ENCODE data around the gene PMPCB.
"Not testable (repeated sequence)": the region's sequence is repeated elsewhere in the genome, so short reads cannot be mapped to it uniquely, and the experiment has no call there.

The PMPCB gene, protein sequence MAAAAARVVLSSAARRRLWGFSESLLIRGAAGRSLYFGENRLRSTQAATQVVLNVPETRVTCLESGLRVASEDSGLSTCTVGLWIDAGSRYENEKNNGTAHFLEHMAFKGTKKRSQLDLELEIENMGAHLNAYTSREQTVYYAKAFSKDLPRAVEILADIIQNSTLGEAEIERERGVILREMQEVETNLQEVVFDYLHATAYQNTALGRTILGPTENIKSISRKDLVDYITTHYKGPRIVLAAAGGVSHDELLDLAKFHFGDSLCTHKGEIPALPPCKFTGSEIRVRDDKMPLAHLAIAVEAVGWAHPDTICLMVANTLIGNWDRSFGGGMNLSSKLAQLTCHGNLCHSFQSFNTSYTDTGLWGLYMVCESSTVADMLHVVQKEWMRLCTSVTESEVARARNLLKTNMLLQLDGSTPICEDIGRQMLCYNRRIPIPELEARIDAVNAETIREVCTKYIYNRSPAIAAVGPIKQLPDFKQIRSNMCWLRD

DNA sequence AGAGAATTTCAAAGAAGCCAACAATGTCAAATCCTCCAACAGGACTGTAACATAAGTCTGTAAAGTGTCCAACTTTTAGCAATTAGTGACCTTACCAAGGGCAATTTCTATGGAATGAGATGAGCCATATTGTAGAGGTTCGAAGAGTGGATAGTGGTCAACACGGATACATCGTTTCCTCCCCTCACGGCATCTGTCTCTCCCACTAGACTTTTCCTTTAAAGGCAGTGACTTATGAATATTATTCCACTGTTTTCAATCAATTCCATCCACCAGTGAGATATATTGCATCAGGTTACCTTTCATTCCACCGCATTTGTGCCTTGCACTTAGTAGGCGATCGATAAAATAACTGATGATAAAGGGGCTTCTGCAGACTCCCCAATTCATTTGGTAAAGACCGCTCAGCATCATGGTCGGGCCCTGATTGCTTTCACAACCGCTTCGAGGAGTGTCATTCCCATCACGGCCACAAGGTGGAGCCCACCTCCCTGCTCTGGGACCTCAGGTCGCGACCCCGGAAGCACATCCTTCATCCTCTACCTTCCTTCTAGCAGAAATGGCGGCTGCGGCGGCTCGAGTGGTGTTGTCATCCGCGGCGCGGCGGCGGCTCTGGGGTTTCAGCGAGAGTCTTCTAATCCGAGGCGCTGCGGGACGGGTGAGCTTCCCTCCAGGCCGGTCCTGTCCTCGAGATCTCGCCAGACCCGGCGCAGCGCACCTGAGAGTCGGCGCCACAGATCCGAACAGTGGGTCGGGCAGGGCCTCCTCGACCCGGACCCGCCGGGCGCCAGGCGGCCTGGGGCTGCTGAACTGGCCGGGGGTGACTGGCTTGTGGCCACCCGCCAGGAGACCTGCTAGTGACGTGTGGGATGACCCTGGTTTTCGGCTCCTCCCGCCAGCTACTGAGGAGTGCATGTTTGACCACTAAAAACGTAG is at the start of gene PMPCB:
Gene PMPCB (plus strand): TSS at position 535 of the 936 bp plus-strand sequence. CDS start 25 bp downstream, at position 560.
- peaks cover 11% of the 10 kb centered on the region for H3K36me3 Mint-ChIP-seq
- H3K27ac Mint-ChIP-seq = peak within 1 kb of the TSS; percentile 79
- H3K9me3 Mint-ChIP-seq = no peaks in the 10 kb centered on the region

DNA sequence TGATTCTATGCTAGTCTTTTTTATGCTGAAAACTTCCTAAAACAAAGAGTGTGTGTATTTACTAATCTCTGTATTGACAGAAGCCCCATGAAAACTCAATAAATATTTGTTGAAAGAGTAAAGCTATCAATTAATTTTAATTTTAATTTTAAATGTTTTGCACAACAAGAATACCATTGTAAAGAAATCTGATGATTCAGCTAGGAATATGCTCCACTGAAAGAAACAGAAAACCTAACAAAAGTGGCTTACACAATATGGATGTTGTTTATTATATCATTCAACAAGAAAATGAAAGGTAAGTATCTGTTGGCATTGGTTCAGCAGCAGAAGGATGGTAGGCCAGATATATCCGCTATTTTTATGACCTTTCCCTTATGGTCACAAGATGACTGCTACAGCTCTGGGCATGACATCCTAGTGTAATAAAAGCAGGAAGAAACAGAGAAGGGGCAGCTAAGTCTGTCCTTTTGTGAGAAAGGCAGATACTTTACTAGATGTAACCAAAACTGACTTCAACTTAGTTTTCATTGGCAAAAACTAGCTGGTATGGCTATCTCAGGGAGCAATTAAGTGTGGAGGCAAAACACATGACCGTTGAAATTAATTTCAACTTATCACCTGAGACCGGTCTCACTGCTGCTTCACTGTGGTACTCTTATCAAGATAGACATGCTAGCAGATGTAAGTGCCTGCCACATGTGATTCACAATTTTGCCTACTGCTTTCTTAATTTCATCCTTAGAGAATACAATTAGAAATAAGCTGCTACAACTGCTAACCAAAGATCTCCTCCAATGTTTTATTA is 43.3 kb upstream of the PMPCB start:
- ATAC-seq, H3K4me3 Mint-ChIP-seq: not testable (repeated sequence)

More for the DNA sequence above, at the start of gene PMPCB:
- Mint-ChIP-seq H3K4me3 (peak within 1 kb of the TSS; percentile 80), H3K4me1 (peaks cover 20% of the 10 kb centered on the region), H3K27me3 (no peaks in the 10 kb centered on the region)
- peak; percentile 96 for ATAC-seq

DNA sequence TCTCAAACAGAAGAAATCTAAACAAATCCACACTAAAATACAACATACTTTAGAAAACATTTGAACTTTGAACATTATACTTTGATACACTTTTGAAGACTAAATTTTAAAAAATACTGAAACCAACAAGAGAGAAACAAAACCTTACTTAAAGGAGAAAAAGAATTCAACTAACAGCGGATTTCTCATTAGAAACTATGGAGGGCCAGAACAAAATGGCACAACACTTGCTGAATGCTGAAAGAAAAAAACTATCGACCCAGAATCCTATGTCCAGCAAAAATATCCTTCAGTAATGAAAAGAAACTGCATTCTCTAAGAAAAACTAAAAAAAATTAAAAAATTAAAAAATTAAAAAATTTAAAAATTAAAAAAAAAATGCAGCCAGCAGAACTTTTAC is 33.2 kb upstream of the PMPCB start:
- not testable (repeated sequence) for H3K27me3 Mint-ChIP-seq, H3K27ac Mint-ChIP-seq, H3K9me3 Mint-ChIP-seq, H3K4me1 Mint-ChIP-seq, H3K36me3 Mint-ChIP-seq, ATAC-seq, H3K4me3 Mint-ChIP-seq

More for the DNA sequence above, 43.3 kb upstream of the PMPCB start:
- not testable (repeated sequence) for H3K36me3 Mint-ChIP-seq, H3K27me3 Mint-ChIP-seq, H3K27ac Mint-ChIP-seq, H3K4me1 Mint-ChIP-seq, H3K9me3 Mint-ChIP-seq

DNA sequence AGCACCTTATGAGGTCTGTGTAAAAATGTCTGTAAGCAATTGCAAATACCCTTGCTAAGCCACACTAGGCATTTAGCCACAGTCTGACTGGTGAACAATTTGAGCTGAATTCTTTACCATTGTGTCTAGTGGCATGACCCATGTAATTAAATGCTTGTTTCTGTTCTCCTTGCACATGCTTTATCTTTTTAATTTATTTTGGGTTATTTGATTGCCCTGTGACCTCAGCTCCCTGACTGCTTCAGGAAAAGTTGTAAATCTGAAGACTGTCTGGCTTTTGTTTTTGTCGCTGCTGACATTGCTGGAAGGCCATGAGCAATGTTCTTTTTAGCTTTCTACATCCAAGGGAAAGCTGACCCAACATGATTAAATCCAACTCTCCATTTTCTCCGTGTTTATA is 31.0 kb upstream of the PMPCB start:
- not testable (repeated sequence) for H3K36me3 Mint-ChIP-seq, H3K27me3 Mint-ChIP-seq, ATAC-seq, H3K9me3 Mint-ChIP-seq, H3K27ac Mint-ChIP-seq, H3K4me3 Mint-ChIP-seq, H3K4me1 Mint-ChIP-seq

DNA sequence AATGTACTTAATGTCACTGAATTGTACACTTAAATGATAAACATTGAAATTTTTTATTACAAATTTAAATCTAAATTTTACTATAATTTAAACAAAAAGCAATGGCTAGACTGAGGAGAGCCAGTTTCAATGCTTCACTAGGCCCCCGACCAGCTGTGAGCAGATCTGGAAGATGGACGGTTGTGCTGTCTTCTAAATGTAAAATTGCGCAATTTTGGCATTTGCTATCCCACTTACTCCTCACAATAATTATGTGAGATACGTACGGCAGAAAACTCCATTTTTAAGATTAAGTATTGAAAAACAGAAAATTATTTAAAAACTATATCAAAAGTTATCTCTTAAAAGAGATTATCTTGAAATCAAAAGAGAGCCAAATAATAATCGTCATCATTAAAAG is 23.9 kb upstream of the PMPCB start:
- not testable (repeated sequence) for H3K27me3 Mint-ChIP-seq, H3K4me1 Mint-ChIP-seq, H3K27ac Mint-ChIP-seq, H3K4me3 Mint-ChIP-seq, ATAC-seq, H3K9me3 Mint-ChIP-seq
- H3K36me3 Mint-ChIP-seq = peaks cover 18% of the 10 kb centered on the region

DNA sequence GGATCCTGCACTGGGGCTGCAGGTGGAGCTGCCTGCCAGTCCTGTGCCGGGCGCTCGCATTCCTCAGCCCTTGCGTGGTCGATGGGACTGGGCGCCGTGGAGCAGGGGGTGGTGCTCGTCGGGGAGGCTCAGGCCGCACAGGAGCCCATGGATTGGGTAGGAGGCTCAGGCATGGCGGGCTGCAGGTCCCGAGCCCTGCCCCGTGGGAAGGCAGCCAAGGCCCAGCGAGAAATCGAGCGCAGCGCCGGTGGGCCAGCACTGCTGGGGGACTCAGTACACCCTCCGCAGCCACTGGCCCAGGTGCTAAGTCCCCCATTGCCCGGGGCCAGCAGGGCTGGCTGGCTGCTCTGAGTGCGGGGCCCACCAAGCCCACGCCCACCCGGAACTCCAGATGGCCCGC is 22.4 kb upstream of the PMPCB start:
- not testable (repeated sequence) for H3K27me3 Mint-ChIP-seq, H3K4me3 Mint-ChIP-seq, H3K9me3 Mint-ChIP-seq, H3K27ac Mint-ChIP-seq, ATAC-seq
- peaks cover 16% of the 10 kb centered on the region for H3K4me1 Mint-ChIP-seq
- H3K36me3 Mint-ChIP-seq = peaks cover 12% of the 10 kb centered on the region

DNA sequence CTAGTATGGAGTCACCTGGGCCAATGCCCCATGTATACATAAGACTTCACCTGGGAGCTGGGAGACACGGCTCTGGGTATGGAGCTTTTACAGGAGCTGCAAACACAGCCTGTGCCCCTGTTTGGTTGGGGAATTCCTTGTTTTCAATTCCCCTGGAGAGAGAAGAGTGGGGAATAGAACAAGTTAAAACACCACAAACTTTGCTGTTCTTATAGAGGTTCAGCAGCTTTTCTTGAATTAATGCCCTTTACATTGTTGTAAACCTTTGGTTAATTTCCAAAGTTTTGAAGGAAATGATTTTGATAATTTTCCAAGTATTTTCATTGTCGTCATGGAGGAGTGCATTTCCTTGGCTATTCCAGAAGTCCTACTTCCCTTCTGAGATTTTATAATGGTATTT is 19.0 kb upstream of the PMPCB start:
- H3K4me3 Mint-ChIP-seq, H3K27ac Mint-ChIP-seq, H3K27me3 Mint-ChIP-seq, H3K9me3 Mint-ChIP-seq, ATAC-seq: not testable (repeated sequence)
- peaks cover 33% of the 10 kb centered on the region for H3K4me1 Mint-ChIP-seq
- H3K36me3 Mint-ChIP-seq = peaks cover 12% of the 10 kb centered on the region

DNA sequence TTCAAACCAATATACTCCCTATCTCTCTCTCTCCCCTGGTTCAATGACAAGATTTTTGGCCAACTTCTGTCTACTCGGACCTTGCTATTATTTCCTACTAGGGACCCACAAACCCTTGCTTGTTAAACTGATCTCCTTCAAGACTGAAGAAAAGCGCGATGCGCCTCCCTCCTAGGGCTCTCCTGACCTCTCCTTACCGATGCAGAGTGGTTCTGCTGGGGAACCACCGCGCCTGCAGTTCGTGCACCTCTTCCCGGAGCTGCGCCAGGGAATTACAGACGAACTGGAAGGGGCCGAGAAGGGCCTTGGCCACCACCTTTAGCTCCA is 17.6 kb upstream of the PMPCB start:
- H3K36me3 Mint-ChIP-seq = not testable (repeated sequence)

DNA sequence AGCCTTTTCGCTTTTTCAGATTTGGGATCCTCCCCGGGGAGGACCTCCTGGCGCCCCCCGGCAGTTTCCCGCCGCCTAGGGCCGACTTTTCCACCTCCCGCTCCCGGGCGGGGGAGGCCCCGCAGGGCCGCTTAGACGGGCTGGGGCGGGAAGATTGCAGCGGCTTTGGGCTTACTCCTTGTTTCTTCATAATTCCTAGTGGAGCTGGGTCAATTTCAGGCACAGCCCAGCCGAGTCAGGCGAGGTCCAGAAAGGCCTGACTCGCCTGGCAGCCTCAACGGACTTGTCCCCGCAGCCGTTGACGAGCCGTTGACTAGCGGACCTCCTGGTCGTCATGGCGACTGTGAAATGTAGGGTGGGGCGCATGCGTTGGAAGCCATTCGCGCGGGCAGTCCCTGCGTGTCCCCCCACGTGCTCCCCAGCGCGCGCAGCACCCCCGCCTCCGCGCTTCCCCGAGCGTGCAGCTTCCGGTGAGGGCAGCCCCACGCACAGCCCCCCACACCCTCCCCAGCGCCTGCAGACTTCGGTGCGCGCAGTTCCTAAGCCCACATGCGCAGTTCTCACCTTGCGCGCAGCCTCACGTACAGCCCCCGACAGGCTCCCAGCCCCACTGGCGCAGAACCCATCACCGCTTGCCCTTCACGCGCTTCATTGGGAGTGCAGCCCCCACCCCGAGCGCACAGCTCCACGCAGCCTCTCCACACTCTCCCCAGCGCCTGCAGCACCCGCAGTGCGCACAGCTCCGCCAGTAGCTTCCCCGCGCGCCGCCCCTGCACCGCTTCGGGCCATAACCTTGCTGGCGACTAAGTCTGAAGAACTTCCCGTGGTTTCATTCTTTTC is 17.1 kb upstream of the PMPCB start:
- not testable (repeated sequence) for H3K36me3 Mint-ChIP-seq, H3K9me3 Mint-ChIP-seq, H3K27me3 Mint-ChIP-seq
- Mint-ChIP-seq H3K4me1 (peaks cover 33% of the 10 kb centered on the region), H3K4me3 (peak overlapping the region; percentile 96), H3K27ac (peak overlapping the region; percentile 87)
- peak; percentile 97 for ATAC-seq

More for the DNA sequence above, 17.6 kb upstream of the PMPCB start:
- peak overlapping the region; percentile 96 for H3K4me3 Mint-ChIP-seq
- H3K27ac Mint-ChIP-seq = peak overlapping the region; percentile 87
- not testable (repeated sequence) for H3K27me3 Mint-ChIP-seq, H3K9me3 Mint-ChIP-seq
- H3K4me1 Mint-ChIP-seq = peaks cover 33% of the 10 kb centered on the region
- peak; percentile 5 for ATAC-seq

DNA sequence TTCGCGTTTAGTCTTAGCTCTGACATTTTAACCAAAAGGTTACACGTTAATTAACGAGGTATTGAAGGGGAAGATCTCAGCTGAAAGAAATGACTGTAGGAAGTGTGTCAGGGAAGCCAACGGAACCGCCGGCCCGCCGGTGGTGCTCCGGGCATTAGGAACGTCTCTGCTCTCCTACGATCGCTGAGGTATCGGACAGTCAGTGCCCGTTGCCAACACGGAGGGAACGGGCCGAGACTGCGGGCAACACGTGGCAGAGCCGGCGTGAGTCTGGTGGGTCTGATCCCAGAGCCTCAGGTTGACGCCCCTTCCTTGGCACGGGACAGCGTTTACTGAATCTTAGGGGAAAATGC is 16.5 kb upstream of the PMPCB start:
- ATAC-seq = peak; percentile 15
- H3K36me3 Mint-ChIP-seq, H3K27me3 Mint-ChIP-seq, H3K9me3 Mint-ChIP-seq: not testable (repeated sequence)
- peak overlapping the region; percentile 87 for H3K27ac Mint-ChIP-seq
- peak overlapping the region; percentile 96 for H3K4me3 Mint-ChIP-seq
- H3K4me1 Mint-ChIP-seq = peaks cover 33% of the 10 kb centered on the region

DNA sequence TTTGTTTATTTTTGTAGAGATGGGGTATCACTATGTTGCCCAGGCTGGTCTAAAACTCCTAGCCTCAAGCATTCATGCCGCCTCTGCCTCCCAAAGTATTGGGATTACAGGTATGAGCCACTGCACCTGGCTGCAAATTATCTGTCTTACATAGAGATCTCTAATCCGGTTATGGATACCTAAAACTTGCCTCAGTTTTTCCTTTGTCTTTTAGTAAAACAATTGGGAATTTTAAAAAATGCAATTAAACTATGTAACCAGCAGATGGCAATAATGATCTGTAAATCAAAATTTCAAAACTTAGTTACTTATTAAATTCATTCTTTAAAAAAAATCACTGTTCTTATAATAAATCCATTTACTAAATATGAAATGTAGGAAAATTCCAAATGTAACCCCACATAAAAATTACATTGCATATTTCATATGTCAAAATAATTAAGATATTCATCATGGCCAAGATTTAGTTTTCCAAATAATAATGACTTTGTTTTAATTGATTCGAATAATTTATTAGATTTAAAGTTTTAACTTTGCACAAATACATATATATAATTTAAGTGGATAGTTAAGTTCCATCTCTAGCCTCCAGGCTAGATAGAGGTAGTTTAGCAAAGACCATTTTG is 14.3 kb upstream of the PMPCB start:
- not testable (repeated sequence) for H3K9me3 Mint-ChIP-seq, H3K27ac Mint-ChIP-seq, H3K36me3 Mint-ChIP-seq, H3K4me3 Mint-ChIP-seq, ATAC-seq, H3K27me3 Mint-ChIP-seq
- H3K4me1 Mint-ChIP-seq = peaks cover 32% of the 10 kb centered on the region

DNA sequence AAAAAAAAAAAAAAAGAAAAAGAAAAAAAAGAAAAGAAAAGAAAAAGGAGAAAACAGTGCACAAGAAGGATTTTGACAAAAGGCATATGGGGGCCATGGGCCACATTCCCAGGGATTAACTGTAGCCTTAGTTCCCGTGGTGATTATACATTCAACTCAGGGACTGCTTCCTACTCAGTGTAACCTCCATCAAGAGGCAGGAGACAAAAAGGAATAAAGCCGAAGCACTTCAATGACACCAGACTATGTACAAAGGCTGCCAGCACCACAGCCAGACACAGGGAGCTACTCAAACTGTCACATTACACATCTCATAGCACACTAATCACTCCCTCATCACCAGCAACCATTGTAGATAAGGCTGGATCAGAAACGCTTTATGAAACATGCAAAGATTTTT is 5.1 kb upstream of the PMPCB start:
- H3K9me3 Mint-ChIP-seq = no peaks in the 10 kb centered on the region
- no peaks in the 10 kb centered on the region for H3K36me3 Mint-ChIP-seq
- peaks cover 6% of the 10 kb centered on the region for H3K27me3 Mint-ChIP-seq
- no peak overlapping the region for H3K27ac Mint-ChIP-seq
- peaks cover 8% of the 10 kb centered on the region for H3K4me1 Mint-ChIP-seq
- no peak for ATAC-seq
- H3K4me3 Mint-ChIP-seq = no peak overlapping the region

DNA sequence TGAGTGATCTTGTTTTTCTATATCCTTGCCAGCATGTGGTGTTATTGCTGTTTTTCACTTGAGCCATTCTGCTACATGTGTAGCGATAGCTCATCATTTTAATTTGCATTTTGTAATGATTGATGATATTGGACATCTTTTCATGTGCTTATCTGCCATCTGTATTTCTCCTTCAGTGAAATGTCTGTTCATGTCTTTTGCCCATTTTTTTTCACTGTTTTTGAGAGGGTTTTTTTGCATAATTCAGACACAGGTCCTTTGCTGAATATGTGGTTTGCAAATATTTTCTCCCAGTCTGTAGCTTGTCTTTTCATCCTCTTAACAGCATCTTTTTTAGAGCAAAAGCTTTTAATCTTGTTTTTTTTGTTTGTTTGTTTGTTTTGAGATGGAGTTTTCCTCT is 3.7 kb upstream of the PMPCB start:
- H3K27me3 Mint-ChIP-seq = peaks cover 6% of the 10 kb centered on the region
- no peaks in the 10 kb centered on the region for H3K36me3 Mint-ChIP-seq
- no peak overlapping the region for H3K27ac Mint-ChIP-seq
- H3K9me3 Mint-ChIP-seq = no peaks in the 10 kb centered on the region
- ATAC-seq = no peak
- peaks cover 20% of the 10 kb centered on the region for H3K4me1 Mint-ChIP-seq
- H3K4me3 Mint-ChIP-seq = no peak overlapping the region

DNA sequence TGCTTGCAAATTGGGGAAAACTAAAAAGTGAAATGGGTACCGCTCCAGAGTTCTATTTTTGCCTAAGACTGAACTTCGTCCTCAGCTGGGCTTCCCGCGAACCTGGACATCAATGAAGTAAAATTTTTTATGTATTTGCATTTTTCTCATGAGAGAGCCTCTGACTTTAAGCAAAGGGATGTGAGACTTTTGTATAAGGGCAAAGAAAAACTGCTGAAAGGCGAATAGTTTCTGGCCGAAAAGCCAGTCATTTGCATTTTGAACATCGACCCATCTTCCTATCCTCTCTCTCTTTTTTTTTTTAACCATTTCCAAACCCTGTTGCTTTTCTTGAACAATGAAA is 573 bp downstream of the PMPCB start:
- Mint-ChIP-seq H3K4me3 (peak overlapping the region; percentile 80), H3K27ac (peak overlapping the region; percentile 79), H3K36me3 (peaks cover 11% of the 10 kb centered on the region), H3K27me3 (no peaks in the 10 kb centered on the region), H3K4me1 (peaks cover 20% of the 10 kb centered on the region), H3K9me3 (no peaks in the 10 kb centered on the region)
- no peak for ATAC-seq
